ENCODE measurements around the gene RPS6KL1. TPM values are rescaled to one million over a fixed set of nuclear protein-coding genes. Genes with fewer than 3 reads are reported as not detected.

RPS6KL1 gene
- total and polyA plus RNA-seq, 12 donors: 10.3 to 27.1 (median 21.9) TPM

GRCh38 chr14:74954232-74954946 is 31.3 kb upstream of the RPS6KL1 start:
- peak overlapping the region in 9 of 10 donors; percentile 57 to 87 (median 79) for H3K27ac ChIP-seq

GRCh38 chr14:74953686-74954085 is 30.6 kb upstream of the RPS6KL1 start:
- H3K9me3 ChIP-seq: no peaks in the 10 kb centered on the region
- intact Hi-C loops (cut with DNase I): loop anchor here in 1 of 10 donors (10.0 kb wide), 1 partner anchor 51 kb away; the partner anchor contains the start of gene EIF2B2
- peak overlapping the region in 8 of 10 donors; percentile 60 to 87 (median 74) for H3K4me3 ChIP-seq
- ATAC-seq (no peak), DNase-seq (no peak)
- H3K36me3 ChIP-seq: peaks cover 0 to 27% (median 0%) of the 10 kb centered on the region in 9 donors
- peak overlapping the region in 7 of 10 donors; percentile 63 to 87 (median 80) for H3K27ac ChIP-seq
- TF ChIP-seq CTCF (IDR thresholded peaks at IDR 0.05): no peak
- peaks cover 0 to 23% (median 0%) of the 10 kb centered on the region in 7 donors for H3K27me3 ChIP-seq
- H3K4me1 ChIP-seq: peaks cover 11 to 75% (median 35%) of the 10 kb centered on the region in 9 donors
- 77 to 91% methylated on average over 5 of the region's 5 CpGs for WGBS, 2 donors

More at GRCh38 chr14:74954232-74954946, 31.3 kb upstream of the RPS6KL1 start:
- peaks cover 11 to 70% (median 35%) of the 10 kb centered on the region in 9 donors for H3K4me1 ChIP-seq
- peaks cover 0 to 23% (median 0%) of the 10 kb centered on the region in 7 donors for H3K27me3 ChIP-seq
- no peaks in the 10 kb centered on the region for H3K9me3 ChIP-seq
- no peak for TF ChIP-seq CTCF (IDR thresholded peaks at IDR 0.05)
- intact Hi-C loops (cut with DNase I): loop anchor here in 1 of 10 donors (10.0 kb wide), 1 partner anchor 50 kb away; the partner anchor contains the start of gene EIF2B2
- 33 to 36% methylated on average over 18 of the region's 18 CpGs for WGBS, 2 donors
- ATAC-seq (peak; percentile 6 to 39 (median 20)), DNase-seq (peak in 1 of 2 donors; percentile 59)
- H3K36me3 ChIP-seq: peaks cover 0 to 20% (median 0%) of the 10 kb centered on the region in 9 donors
- H3K4me3 ChIP-seq: peak overlapping the region; percentile 46 to 87 (median 70)

- H3K36me3 ChIP-seq: peaks cover 0 to 35% (median under 1%) of the 10 kb centered on the region in 9 donors
- DNase-seq: no peak
- peaks cover 11 to 75% (median 35%) of the 10 kb centered on the region in 9 donors for H3K4me1 ChIP-seq
- TF ChIP-seq CTCF (IDR thresholded peaks at IDR 0.05): no peak
- peaks cover 0 to 23% (median 0%) of the 10 kb centered on the region in 7 donors for H3K27me3 ChIP-seq
- 80 to 83% methylated on average over 18 of the region's 18 CpGs for WGBS, 2 donors
- intact Hi-C loops (cut with DNase I): loop anchor here in 1 of 10 donors (10.0 kb wide), 1 partner anchor 52 kb away; the partner anchor contains the start of gene EIF2B2
- peak overlapping the region in 8 of 10 donors; percentile 2 to 87 (median 72) for H3K4me3 ChIP-seq
- no peak for ATAC-seq
- no peaks in the 10 kb centered on the region for H3K9me3 ChIP-seq
- peak overlapping the region in 3 of 10 donors; percentile 9 to 86 (median 57) for H3K27ac ChIP-seq
Measured at GRCh38 chr14:74952697-74953484, 29.8 kb upstream of the RPS6KL1 start.
